MM.1S (cell line): ENCODE measurements around the gene SLFN11.

Experiments
- CTCF ChIP-seq: fragments of 300-600 bp; sonication (generic); IDR thresholded peaks from 2 replicates; pipeline ENCODE4 v1.5.1; 2016; ENCODE audit warnings: antibody characterized with exemption, low read length, mixed read lengths
- EZH2 ChIP-seq: fragments of 300-600 bp; sonication (generic); optimal IDR thresholded peaks from 2 replicates; pipeline ENCODE3; 2017; ENCODE audit warnings: low read depth, mild to moderate bottlenecking, antibody characterized with exemption, low read length, mixed read lengths

GRCh38 chr17:35315971-35316370 is 57.5 kb downstream of the SLFN11 start:
- TF ChIP-seq CTCF (no peak), EZH2 (no peak)
